Tibial artery (tissue), 4 donors: ENCODE measurements around the gene CHRNA1.

Experiments
- DNase-seq, 2 donors: peaks; one replicate each; pipeline ENCODE4 v3.0.0-alpha.2; 2019
- H3K27ac ChIP-seq, 2 donors: fragments of 200-600 bp; sonication (generic) in 1 of 2; 1 replicate in 1 of 2; 2 replicates in 1 of 2; pipeline ENCODE4 v1.5.1; 2018 to 2019; ENCODE audit warnings: mild to moderate bottlenecking in 1 of 2
- H3K27me3 ChIP-seq, 2 donors: fragments of 200-600 bp; sonication (generic) in 1 of 2; one replicate each; pipeline versions ENCODE4 v1.5.1 to v1.6.0; 2016 to 2019
- H3K36me3 ChIP-seq, 3 donors: fragments of 200-600 bp; sonication (generic) in 2 of 3; one replicate each; pipeline ENCODE4 v1.5.1; 2016 to 2019; ENCODE audit warnings: mild to moderate bottlenecking in 2 of 3
- H3K4me1 ChIP-seq, 4 donors: fragments of 200-600 bp; sonication (generic) in 2 of 4; 1 replicate in 3 of 4; 2 replicates in 1 of 4; pipeline ENCODE4 v1.5.1; 2016 to 2019
- H3K4me3 ChIP-seq, 2 donors: fragments of 200-600 bp; sonication (generic) in 1 of 2; 1 replicate in 1 of 2; 2 replicates in 1 of 2; pipeline ENCODE4 v1.5.1; 2018 to 2019; ENCODE audit warnings: mild to moderate bottlenecking in 2 of 2
- H3K9me3 ChIP-seq, 3 donors: fragments of 200-600 bp; sonication (generic) in 1 of 3; one replicate each; pipeline ENCODE4 v1.5.1; 2016 to 2019
- CTCF ChIP-seq, 2 experiments: fragments of 200-600 bp in 1 of 2; fragments of 450-650 bp in 1 of 2; IDR thresholded peaks; one replicate each; pipeline ENCODE4 v1.5.1; 2017 to 2019; ENCODE audit warnings: antibody characterized with exemption in 2 of 2, mild to moderate bottlenecking in 1 of 2, moderate library complexity in 1 of 2
- intact Hi-C: fragments of 100-400 bp; cut with DNase I; formaldehyde crosslinking; loops from one replicate; pipeline ENCODE4 v1.15.0; 2023; ENCODE audit warnings: low total_unique reads

Gene CHRNA1

GRCh38 chr2:174708713-174709112, 55.6 kb downstream of the CHRNA1 start:
- no peak for TF ChIP-seq CTCF (IDR thresholded peaks at IDR 0.05)
- Histone ChIP-seq H3K27me3 (peaks cover 0 to 28% of the 10 kb centered on the region in 2 donors), H3K36me3 (no peaks in the 10 kb centered on the region), H3K4me1 (no peaks in the 10 kb centered on the region), H3K9me3 (no peaks in the 10 kb centered on the region), H3K4me3 (no peak overlapping the region), H3K27ac (no peak overlapping the region)
- DNase-seq = no peak
- intact Hi-C loops = no loop called here

- no peak for TF ChIP-seq CTCF (IDR thresholded peaks at IDR 0.05)
- Histone ChIP-seq H3K36me3 (no peaks in the 10 kb centered on the region), H3K27ac (no peak overlapping the region), H3K9me3 (no peaks in the 10 kb centered on the region), H3K4me1 (no peaks in the 10 kb centered on the region), H3K27me3 (peaks cover 0 to 28% of the 10 kb centered on the region in 2 donors), H3K4me3 (no peak overlapping the region)
- intact Hi-C loops = no loop called here
- DNase-seq = no peak
Measured at GRCh38 chr2:174705321-174705720, 59.0 kb downstream of the CHRNA1 start.

GRCh38 chr2:174704642-174705041, 59.6 kb downstream of the CHRNA1 start:
- no peak overlapping the region for H3K4me3 ChIP-seq
- peaks cover 0 to 26% of the 10 kb centered on the region in 2 donors for H3K27me3 ChIP-seq
- H3K4me1 ChIP-seq = no peaks in the 10 kb centered on the region
- no peak overlapping the region for H3K27ac ChIP-seq
- no peaks in the 10 kb centered on the region for H3K36me3 ChIP-seq
- DNase-seq = no peak
- intact Hi-C loops = loop anchor here (5.0 kb wide), 1 partner anchor 38 kb away; no protein-coding TSS in a partner anchor
- H3K9me3 ChIP-seq = no peaks in the 10 kb centered on the region
- no peak for TF ChIP-seq CTCF (IDR thresholded peaks at IDR 0.05)

DNA sequence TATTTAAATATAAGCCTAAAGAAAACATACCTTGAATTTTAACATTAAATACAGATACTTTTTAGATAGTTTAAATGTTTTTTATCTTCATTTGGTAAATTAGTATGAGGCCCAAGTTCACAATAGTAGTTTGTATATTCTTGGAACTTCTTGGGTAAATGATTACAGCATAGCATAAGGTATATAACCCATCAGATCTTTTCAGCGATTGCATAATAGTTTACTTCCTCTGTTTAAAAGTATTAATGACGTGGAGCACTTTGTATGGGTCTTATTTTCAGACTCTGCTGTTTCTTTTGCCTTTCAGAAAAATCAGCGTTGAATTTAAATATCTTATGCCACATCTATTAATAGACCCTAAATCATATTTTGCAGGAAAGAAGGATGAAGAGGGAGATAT, 60.2 kb downstream of the CHRNA1 start:
- no peak overlapping the region for H3K27ac ChIP-seq
- peaks cover 0 to 22% of the 10 kb centered on the region in 2 donors for H3K27me3 ChIP-seq
- no peak overlapping the region for H3K4me3 ChIP-seq
- DNase-seq = no peak
- no peak for TF ChIP-seq CTCF (IDR thresholded peaks at IDR 0.05)
- H3K4me1 ChIP-seq = no peaks in the 10 kb centered on the region
- H3K36me3 ChIP-seq = no peaks in the 10 kb centered on the region
- intact Hi-C loops = loop anchor here (5.0 kb wide), 1 partner anchor 38 kb away; no protein-coding TSS in a partner anchor
- no peaks in the 10 kb centered on the region for H3K9me3 ChIP-seq

- intact Hi-C loops = loop anchor here (5.0 kb wide), 1 partner anchor 39 kb away; no protein-coding TSS in a partner anchor
- no peak for DNase-seq
- H3K4me1 ChIP-seq = no peaks in the 10 kb centered on the region
- H3K9me3 ChIP-seq = no peaks in the 10 kb centered on the region
- H3K27me3 ChIP-seq = peaks cover 0 to 22% of the 10 kb centered on the region in 2 donors
- no peak for TF ChIP-seq CTCF (IDR thresholded peaks at IDR 0.05)
- no peak overlapping the region for H3K4me3 ChIP-seq
- no peak overlapping the region for H3K27ac ChIP-seq
- no peaks in the 10 kb centered on the region for H3K36me3 ChIP-seq
Measured at GRCh38 chr2:174703430-174703829, 60.8 kb downstream of the CHRNA1 start.

- H3K36me3 ChIP-seq = no peaks in the 10 kb centered on the region
- H3K4me1 ChIP-seq = no peaks in the 10 kb centered on the region
- H3K4me3 ChIP-seq = no peak overlapping the region
- no peaks in the 10 kb centered on the region for H3K9me3 ChIP-seq
- no peak overlapping the region for H3K27ac ChIP-seq
- intact Hi-C loops = loop anchor here (5.0 kb wide), 1 partner anchor 40 kb away; no protein-coding TSS in a partner anchor
- H3K27me3 ChIP-seq = peaks cover 0 to 13% of the 10 kb centered on the region in 2 donors
- no peak for DNase-seq
- TF ChIP-seq CTCF (IDR thresholded peaks at IDR 0.05) = no peak
Measured at GRCh38 chr2:174702541-174702940, 61.7 kb downstream of the CHRNA1 start.
